Measurements from ENCODE around the gene COBL.

The COBL gene

DNA sequence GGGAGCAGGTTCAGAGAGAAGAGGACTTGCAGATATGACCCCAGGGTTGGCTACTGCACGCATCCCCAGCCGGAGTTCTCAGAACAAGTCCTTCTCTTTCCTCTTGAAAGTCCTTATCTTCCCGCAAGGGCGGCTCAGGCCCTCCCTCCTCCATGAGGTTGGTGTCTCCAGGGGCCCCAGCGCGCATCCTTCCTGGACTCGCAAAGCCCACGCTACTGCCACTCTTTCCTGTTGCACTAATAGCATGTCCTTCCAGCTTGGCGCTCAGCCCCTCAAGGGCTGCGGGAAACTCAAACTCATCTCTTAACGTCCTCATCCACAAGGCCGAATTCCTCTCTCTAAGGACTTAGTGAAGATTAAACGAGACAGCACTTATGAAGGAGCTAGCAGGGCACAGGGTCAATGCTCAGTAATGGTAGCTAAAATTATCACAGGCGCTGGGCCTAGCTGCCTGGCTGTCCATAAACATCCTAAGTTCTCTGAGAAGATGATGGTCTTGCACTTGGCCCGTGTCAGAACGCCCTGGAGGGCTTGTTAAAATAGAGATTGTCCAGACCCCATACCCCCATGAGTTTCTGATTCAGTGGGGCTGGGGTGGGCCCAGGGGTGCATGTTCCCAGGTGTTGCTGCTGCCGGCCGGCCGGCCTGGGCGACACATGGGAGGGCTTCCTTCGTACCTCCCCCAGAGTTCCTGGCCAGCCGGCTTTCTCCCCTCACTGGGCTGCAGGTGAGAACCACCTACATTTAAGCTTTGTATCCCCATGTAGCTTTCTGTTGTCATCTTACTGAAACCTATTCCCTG lies 261.4 kb downstream of the COBL start:
- no peak for DNase-seq (ENCODE audit: low read depth in 2 of 2)

DNA sequence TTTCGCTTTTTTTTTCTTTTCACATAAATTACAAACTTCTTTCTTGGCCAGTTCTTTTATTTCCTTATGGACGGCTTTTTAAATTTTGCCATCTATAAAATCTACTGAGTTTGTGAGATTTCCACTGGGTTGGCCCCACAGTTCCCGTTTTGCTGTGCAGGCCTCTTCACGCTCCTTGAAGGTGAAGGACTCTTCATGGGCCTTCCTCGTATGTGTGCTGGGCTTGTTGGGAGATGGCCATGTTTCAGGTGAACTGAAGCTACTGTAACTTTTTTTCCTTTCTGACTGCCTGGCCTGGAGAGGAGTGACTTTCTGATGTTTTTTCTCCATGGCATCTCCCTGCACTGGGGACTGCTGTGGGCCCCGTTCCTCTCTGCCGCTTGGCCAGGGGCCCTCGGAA lies 262.4 kb downstream of the COBL start:
- DNase-seq (ENCODE audit: low read depth in 2 of 2): no peak

DNA sequence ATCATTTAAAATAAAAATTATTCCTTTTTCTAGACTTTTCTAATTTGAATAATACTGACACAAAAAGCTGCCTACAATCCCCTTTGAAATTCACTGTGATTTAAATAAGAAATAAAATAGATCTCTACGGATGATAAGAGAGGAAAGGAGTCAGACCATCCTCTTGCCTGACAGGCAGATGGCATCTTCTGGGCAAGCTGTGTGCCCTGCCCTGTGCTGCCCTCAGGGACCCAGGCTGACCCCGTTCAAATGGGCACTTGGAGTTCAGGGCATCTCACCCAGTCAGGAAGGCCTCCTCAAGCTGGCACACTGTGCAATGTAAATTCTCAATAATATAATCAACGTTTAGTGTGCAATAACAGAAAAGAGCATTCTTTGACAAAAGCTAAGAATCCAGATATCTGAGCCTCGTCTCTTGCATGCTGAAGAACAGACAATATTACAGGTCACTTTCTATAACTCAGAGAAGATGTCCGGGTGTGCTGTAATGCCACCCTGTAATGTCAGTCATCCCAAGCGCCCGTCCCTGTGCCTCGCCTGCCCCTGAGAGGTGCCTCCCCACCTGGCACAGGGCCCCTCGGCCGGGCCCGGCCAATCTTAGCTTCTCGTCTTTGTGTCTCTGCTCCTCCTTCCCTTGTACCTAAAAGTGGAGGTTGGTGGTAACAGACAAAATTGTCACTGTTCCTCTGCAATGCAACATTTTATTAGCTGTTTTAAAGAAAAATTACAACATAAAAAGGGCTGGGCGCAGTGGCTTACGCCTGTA lies 263.3 kb downstream of the COBL start:
- no peak for DNase-seq (ENCODE audit: low read depth in 2 of 2)

DNA sequence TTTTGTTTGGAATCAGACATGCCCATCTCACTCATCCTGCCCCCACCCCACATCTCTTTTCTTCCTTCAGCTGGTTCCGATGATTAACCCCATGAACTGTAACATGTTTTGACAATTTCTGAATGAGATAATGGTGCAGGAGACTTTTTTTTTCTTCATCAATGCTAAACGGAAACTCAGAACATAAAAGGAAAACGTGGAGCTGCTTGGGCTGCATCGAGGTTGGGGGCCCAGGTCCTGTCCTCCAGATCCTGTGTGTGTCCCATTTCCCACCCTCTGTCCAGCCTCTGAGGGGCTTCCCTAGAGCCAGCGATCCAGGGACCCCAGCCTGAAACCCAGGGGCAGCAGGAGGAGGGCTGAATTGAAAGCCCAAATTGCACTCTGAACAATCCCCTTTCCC lies 270.1 kb downstream of the COBL start:
- DNase-seq (ENCODE audit: low read depth in 2 of 2): no peak

- no peak for DNase-seq (ENCODE audit: low read depth in 2 of 2)
These were observed 270.5 kb downstream of the COBL start for GRCh38 chr7:51046103-51046466.

DNA sequence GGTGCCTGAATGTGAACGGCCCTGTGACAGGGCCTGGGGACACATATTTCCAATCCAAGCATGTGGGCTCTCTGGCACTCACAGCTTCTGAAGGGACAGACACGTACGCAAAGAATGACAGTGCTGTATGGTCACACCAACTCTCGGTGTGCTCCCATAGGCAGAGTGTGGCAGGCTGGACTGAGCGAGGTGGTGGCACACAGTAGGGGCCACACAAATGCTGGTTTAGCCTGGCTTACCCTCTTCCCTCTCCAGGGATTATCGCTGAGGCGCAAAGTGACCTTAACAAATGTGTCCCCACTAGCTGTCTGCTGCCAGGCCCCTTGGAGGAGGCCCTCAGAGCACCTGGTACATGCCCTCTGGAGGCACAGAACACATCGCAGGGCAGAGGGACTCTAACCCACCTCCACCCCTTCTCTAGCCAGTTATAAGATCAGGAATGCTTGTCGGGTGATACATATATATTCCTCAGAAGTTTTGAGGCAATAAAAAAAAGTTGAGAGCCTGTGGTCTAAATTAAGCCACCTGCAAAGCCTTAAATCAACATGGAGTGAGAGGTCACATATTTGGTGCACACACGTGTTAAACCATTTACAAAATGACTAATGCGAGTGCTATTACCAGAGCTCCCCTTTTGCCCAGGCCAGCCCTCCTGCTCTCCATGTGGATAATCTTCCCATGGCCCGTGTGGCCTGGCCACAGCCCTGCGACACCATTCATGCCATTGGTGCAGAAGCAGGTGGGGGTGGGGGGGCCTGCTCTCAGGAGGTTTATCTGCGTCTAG lies 271.1 kb downstream of the COBL start:
- DNase-seq (ENCODE audit: low read depth in 2 of 2): no peak

- no peak for DNase-seq (ENCODE audit: low read depth in 2 of 2)
These were observed 273.1 kb downstream of the COBL start for GRCh38 chr7:51043461-51043860.

DNA sequence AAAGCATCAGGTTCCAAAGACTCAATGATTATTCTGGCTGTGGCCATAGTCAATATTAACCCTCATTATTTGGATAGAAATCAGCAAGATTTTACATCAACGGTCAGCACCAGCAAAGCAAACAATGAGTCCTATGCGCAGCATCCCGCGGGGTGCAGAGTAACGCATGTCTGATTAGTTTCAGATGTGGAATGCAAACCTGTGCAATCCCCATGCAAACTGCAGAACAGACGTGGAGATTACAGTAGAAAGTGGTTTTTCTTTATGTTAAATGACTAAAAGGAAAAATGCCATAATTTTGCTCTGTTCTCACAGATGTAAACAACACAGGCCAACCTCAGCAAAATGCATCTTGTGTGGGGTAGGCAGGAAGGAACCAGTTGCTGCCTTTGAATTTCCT lies 275.8 kb downstream of the COBL start:
- DNase-seq (ENCODE audit: low read depth in 2 of 2): no peak

- no peak for DNase-seq (ENCODE audit: low read depth in 2 of 2)
These were observed 278.0 kb downstream of the COBL start for GRCh38 chr7:51038573-51038972.

- DNase-seq (ENCODE audit: low read depth in 2 of 2): no peak
These were observed 280.9 kb downstream of the COBL start for GRCh38 chr7:51035716-51036115.

GRCh38 chr7:51034521-51035264 lies 281.9 kb downstream of the COBL start:
- DNase-seq (ENCODE audit: low read depth in 2 of 2): no peak

GRCh38 chr7:51033727-51034520 lies 282.7 kb downstream of the COBL start:
- no peak for DNase-seq (ENCODE audit: low read depth in 2 of 2)

GRCh38 chr7:51031791-51032515 lies 284.7 kb downstream of the COBL start:
- DNase-seq (ENCODE audit: low read depth in 2 of 2): no peak

DNA sequence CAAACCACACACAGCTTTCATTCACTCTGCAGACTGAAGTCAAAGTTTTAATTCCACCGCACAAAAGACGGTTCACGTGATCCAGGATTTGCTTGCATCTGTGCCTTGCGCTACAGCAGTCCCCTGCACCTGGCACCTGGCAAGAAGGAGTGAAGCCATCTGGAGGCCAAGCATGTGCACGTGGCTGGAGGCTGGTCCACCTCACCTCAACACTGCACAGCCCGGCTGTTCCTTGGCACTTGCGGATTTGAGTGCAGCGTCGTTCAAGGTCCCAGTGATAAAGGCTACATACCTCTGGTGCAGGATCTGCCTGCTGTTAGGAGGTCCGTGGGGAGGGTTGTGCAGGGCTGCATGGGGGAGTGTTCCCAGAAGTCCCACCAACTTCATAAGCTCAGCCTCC lies 285.4 kb downstream of the COBL start:
- no peak for DNase-seq (ENCODE audit: low read depth in 2 of 2)

- no peak for DNase-seq (ENCODE audit: low read depth in 2 of 2)
These were observed 286.9 kb downstream of the COBL start for GRCh38 chr7:51029701-51030191.

DNA sequence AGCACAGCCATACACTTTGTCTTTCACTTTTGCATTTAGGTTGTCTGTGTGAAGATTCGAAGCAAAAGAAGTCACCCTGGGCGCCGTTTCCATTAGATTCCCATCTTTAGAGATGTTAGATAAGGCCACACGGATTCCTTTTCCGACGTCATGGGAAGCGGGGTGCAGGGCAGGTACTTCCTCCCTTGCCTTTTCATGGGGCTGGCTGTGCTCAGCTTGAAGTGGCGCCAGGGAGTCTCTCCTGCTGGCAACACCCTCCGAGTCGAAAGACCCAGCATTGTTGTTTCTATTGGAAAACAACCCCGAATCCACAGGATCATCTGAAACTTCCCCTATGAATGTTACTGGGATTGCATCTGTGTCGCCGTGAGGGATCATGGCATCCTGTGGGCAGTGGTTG lies 287.5 kb downstream of the COBL start:
- DNase-seq (ENCODE audit: low read depth in 2 of 2): no peak

- DNase-seq (ENCODE audit: low read depth in 2 of 2): no peak
These were observed 288.4 kb downstream of the COBL start for GRCh38 chr7:51027935-51028830.

DNA sequence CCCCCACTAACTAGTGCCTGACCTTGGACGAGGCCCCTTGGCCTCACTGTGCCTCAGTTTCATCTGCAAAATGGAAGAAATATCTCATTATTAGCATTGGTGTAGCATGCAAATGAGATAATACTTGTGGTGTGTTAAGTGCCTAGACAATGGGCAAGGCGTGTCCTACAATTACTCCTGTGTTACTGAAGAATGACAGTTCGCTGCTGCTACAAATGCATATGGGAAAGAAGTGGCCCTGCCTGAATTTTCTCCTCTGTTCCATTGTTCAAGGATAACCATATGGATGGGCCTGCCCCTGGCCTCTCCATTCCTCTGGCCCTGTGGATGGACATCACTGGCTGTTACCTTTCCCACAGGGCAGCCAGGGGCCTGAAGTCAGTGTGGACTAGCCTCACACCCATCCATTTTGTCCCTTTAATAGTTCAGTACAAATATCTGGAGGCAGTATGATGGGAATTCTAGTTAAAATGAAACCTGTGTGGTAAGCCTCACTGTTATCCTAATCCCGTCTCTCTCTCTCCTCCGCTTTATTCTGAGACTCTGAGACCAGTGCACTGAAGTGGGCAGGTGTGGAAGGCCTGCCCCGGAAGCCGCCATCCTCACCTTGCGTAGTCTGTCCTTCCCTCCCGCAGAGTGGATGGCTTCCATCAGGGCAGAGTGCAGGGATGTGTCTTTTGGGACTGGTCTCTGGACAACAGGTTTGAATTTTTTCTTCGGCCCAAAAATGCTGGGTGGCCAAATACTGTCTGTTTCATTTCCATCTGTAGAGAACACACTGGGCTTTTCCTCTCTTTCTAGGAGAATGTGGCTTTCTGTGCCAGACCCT lies 289.3 kb downstream of the COBL start:
- DNase-seq (ENCODE audit: low read depth in 2 of 2): no peak
